ENCODE results near the gene RNU1-2. TPM values are rescaled to one million over a fixed set of nuclear protein-coding genes. Genes with fewer than 3 reads are reported as not detected.

The RNU1-2 gene
- polyA plus RNA-seq: not detected in 2 replicates

DNA sequence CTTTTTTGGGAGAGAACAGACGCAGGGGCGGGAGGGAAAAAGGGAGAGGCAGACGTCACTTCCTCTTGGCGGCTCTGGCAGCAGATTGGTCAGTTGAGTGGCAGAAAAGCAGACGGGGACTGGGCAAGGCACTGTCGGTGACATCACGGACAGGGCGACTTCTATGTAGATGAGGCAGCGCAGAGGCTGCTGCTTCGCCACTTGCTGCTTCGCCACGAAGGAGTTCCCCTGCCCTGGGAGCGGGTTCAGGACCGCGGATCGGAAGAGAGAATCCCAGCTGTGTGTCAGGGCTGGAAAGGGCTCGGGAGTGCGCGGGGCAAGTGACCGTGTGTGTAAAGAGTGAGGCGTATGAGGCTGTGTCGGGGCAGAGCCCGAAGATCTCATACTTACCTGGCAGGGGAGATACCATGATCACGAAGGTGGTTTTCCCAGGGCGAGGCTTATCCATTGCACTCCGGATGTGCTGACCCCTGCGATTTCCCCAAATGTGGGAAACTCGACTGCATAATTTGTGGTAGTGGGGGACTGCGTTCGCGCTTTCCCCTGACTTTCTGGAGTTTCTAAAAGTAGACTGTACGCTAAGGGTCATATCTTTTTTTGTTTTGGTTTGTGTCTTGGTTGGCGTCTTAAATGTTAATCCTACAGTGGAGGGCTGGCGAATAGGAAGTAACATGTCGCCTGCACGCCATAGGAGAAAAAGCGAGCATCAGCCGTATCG is at the start of gene RNU1-2:
RNU1-2 (plus strand) TSS at position 383 of the 718 bp plus-strand sequence.

GRCh38 chr1:16921391-16922185 is 25.8 kb downstream of the RNU1-2 start, which contains the start of gene CROCC:
TSS of gene CROCC (plus strand) at chr1:16921931. CDS start at chr1:16922019, 88 bp downstream.

Other genes starting within 250 kb of the RNU1-2 start
- gene RNU1-3, start 229.0 kb upstream of the RNU1-2 start, polyA plus RNA-seq: not detected in 2 replicates
- not detected in 2 replicates for gene RNU1-4, start 155.5 kb upstream of the RNU1-2 start, polyA plus RNA-seq
- 0.08 TPM in 1 of 2 replicates, not detected in the other for gene CROCC, start 26.0 kb downstream of the RNU1-2 start, polyA plus RNA-seq
- gene MFAP2, start 84.6 kb downstream of the RNU1-2 start, polyA plus RNA-seq: not detected in 2 replicates
- gene ATP13A2, start 115.9 kb downstream of the RNU1-2 start, polyA plus RNA-seq: 11.4 and 14.7 TPM in 2 replicates
- 278 and 290 TPM in 2 replicates for gene SDHB, start 158.1 kb downstream of the RNU1-2 start, polyA plus RNA-seq
- 1.3 and 1.5 TPM in 2 replicates for gene PADI2, start 223.5 kb downstream of the RNU1-2 start, polyA plus RNA-seq